Activated gamma-delta T cell treated with Interleukin-2 at 50 U/mL for 16 hours (primary cell): ENCODE data around the gene FAM114A2.

Experiments
- DNase-seq: peaks from one replicate; pipeline ENCODE4 v3.0.0-alpha.2; 2020

FAM114A2 gene

DNA sequence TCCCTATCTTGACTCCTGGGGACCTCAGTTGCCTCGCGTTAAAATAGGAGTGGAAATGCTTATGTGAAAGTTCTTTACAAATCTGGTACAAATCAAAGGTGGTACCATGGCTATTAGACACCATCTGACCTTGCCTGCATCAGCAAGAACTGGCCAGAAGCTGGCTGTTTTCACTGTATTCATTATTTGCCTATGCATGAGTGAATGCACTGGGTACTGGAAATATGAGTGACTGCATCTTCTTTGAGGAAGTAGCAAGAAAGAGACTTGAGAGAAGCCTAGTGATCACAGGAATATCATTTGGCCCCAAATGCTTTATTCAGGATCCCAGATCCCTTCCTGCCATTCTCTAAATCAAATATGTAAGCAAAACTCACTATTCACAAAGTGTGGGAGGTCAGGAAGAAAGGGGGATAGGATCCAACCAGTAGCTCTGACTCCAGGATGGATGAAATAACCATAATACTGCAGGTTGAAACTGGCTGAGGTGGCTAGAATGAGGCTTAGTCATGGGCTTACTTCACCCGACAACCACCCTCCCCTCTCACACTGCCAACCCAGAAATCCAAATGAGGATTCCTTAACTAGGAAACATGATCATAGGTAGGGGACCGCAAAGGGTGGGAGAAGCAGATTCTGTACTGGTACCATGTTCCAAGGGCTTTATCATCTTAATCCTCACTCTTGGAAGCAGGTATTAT is 56.7 kb downstream of the FAM114A2 start:
- DNase-seq = no peak

DNA sequence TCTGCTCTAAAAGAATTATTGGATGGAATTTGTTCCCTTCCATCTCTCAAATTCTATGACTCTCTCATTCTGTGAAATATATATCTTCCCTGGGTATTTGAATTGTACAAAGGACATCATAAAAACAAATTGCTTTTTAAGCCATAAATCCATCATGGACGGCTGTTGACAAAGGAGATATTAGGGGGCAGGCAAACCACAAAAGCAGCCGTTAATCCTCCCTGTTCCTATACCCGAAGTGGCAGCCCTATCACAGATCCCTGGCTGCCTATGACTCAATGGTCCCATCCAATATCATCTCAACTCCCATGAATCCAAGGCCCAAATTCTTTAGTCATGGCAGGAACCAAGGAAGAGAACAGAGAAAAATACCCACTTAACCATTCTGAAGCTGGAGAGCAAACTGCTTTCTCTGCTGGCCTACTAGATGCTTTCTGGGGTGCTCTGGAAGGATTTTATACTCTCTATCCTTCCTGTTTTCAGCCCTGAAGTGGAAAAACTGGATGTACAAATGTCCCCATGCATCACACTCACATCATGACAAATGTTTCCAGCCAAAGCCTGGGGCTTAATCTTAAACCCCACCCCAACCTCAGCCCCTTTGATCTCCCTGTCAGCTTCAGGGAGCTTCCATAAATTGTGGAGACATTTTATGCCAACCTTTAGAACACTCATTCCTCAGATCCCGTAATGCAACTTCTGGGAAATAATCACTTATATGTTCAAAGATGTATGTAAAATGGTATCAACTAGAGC is 59.5 kb downstream of the FAM114A2 start:
- DNase-seq = no peak

DNA sequence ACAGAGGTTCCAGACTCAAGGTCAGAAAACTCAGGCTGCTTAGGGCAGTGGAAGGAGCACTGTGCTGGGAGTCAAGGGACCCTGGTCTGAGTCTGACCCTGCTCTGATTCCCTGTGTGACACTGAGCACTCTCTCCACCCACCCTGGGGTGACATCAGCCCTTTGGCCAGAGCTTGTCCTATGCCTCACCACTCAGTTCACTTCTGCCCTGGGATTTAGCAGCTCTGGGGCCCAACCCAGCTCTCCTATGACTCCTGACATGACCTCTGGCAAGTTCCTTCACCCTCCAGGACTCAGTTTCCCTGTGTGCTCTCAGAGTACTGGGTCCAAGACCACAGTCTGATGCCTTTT is 63.9 kb downstream of the FAM114A2 start:
- no peak for DNase-seq

DNA sequence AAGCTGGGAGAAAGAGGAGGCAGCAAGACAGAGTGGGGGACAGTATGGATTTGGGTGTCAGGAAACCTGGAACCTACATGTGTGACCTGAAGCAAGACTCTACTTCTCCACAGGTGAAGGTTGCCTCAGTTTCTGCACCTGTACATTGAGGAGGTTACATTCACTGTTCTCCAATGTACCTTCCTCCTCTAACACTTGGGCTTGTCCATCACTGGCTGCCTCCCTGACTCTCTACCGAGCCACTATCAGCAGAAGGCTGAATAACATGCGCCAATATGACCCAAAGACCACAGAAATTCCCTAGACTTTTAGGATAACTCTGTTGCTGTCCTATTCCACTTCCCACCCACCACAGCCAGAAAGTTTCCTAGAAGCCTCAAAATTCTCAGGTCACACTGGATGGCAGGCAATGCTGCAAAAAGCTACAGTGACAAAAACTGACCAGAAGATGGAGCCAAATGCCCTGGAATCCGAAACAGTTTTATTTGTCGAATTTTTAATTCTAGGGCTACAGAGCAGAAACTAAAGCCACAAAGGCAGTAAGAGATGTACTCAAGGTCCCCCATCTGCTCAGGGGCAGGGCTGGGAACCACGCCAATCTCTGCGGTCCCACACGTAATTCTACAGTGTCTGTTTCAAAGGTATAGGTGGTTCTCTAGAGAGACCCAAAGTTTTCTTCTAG is 64.4 kb downstream of the FAM114A2 start:
- peak; percentile 12 for DNase-seq

DNA sequence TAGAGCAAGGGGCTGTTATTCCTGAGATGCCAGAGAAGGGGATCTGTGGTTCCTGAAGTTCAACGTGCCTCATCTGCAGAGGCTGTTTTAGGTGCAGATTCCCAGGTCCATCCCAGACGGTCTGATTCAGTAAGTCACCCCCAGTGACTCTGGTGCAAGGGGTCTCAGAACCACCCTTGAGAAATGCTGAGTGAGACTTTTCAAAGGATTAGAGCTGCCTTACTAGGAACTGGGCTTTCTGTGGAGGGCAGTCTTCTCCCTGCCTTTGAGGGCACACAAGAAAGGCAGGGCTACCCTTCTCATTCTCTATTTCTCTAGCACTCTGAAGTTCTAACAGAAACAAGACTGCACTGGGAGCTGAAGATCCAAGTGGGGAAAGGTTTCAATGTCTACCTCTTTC is 66.5 kb downstream of the FAM114A2 start:
- no peak for DNase-seq

DNA sequence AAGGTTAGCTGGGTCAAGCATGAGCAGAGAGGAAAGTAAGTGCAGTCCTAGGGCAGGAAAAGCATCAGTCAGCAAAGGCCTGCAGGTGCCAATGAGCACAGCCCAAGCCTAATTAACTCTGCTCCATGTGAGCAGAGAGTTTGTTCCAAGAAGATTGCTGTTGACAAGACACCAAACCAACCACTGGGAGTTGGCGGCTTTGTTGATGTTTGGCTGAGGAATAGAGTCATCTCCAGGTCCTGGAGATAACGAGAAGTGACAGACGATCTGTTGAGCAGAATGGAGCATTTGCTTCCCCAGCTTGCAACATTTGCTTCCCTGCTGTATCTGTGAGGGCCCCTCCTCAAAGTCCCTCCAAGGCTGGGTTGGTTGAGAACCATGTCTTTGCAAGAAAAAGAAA is 68.2 kb downstream of the FAM114A2 start:
- no peak for DNase-seq

DNA sequence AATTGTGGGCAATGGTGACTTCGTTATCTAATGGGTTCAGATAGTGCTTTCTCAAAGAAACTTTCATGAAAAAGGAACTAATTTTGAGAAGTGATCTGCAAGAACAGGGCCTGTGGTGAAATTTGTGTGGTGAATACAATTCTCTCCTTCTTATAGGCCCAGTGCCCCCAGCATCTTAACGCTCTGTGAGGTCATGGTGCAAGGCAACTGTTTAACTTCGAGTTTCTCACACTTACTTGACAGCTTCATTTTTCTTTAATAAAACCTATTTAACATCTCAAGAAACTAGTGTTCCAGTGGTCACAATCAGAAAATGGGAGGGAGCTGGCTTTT is 69.2 kb downstream of the FAM114A2 start:
- DNase-seq = no peak

DNA sequence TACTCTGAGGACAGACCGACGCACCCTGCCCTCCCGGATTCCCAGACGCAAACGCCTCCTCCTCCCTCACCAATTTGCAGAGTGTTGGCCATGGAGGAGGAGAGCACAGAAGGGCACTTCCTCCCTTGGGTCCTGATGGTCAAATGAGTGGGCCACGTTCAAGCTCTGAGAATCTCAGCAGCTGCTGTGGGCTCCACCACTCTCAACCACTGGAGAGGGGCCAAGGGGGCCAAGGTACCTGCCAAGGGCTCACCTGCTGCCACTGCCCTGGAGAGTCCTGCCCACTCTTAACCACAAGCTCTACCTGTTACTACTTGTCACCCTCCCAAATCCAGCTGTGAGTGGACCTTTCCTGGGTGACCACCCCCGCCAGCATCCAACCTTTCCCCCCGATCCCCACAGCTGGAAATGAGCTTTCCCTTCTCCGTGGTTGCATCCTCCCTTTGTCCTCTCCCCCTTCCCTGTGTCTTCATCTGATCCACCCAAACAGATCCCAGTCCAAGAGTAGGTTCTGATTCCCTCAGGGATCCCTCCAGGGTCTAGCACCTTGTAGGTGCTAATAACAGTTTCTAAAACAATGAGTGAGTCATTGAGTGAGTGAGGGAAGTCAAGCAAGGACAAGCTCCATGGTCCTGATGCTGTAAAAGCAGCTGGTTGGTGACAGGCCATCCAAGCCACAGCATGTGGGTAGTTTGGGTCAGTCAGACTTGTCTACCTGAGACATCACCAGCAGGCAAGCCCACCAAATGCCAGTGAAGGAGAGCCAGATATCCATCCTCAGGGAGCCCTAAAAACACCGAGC is 69.7 kb downstream of the FAM114A2 start:
- DNase-seq = no peak

DNA sequence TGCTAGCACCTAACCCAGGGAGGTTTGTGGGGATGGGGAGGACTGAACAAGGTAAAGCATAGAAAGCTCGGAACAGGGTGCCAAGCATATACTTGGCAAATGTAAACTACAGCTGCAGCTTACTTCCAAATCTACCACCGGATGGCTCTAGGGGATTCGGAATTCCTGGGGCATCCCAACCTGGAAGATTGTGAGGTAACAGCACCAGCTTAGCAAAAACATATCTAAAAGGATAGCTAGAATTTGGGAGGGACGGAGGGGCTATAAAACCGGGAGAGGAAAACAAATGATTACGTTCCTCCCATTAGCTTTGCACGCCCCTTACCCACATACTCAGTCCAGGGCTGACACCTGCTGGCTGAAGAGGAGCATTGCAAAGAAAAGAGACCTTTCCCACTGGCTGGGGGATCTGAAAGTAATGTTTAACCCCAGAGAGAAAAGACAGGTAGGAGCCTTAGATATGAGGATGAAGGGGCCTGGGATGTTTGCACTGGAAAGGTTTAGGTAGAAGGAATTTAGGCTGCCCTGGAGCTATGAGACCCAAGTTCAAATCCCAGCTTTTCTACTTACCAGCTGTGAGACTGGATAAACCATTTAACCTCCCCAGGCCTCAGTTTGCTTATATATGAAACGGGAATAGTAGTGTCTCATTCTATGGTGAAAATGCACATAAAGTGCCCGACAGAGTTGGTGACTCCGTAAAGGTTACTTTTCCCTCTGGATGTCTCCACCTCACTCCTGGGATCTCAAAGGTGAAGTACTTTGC is 73.6 kb downstream of the FAM114A2 start:
- DNase-seq = peak; percentile 17

DNA sequence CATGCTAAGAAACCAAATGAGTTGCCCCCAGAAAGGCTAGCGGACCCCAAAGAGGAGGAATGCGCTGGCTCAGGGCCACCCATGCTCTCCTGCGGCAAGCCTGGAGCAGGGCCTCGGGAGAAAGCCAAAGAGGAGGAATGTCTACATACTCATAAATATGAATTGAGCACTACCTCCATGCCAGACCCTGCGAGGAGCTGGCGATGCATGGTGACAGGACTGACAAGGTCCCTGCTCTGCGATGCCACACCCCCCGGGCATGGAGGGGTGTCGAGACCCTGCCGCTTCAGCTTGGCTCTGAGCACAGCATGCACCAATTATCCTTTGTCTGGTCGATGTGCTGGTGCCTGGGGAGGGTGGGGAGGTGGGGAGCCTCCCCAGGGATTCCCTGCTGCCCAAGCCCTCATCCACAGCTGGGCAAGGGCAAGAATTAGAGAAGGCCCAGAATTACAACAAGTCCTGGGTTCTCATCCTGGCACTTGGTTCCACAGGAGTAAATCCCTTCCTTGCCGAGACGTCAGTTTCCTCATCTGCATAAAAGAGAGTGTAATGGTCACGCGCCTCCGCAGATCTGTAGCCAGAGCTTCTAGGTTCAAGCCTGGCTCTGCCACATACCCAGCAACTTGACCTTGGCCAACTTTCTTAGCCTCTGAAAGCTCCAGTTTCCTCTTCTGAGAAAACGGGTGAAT is 74.4 kb downstream of the FAM114A2 start:
- no peak for DNase-seq

DNA sequence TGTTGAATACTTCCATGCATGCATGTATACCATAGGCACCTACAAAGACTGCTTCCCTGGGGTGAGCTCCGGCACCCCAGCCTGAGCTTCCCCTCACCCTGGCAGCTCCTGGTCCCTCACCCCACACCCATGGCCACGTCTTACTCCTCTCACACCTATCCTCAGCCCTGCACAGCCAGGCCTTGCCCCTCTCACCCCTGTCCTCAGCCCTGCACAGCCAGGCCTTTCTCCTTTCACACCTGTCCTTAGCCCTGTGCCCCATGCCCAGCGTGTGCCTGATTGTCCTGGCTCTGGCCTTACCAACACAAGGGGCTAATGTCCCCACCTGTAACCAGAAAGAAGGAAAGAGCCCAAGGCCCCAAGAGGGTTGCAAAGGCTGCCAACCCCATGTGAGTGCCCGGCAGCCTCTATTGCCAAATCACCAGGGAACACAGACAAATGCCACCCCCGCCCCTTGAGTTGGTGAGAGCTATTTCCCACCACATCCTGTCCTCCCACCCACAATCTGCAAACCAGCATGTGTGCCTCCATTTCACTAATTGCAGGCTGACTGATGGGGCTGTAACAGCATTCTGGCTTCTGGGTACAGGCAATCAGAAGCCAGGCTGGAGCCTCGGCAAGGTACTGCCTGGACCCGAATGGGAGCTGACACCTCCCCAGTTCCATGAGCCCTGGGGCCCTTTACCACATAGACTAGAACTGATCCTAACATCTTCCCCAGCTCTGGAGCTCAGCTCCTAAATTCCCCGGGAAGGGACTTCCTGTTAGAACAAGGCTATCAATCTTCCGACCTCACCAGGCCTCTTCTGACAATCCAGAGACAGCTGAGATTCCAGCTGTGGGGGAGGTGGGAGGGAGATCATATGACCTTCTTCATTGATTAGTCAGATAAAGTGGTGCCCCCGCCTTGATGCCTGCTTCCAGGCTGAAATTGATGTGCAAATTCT is 78.2 kb downstream of the FAM114A2 start:
- peak; percentile 13 for DNase-seq

DNA sequence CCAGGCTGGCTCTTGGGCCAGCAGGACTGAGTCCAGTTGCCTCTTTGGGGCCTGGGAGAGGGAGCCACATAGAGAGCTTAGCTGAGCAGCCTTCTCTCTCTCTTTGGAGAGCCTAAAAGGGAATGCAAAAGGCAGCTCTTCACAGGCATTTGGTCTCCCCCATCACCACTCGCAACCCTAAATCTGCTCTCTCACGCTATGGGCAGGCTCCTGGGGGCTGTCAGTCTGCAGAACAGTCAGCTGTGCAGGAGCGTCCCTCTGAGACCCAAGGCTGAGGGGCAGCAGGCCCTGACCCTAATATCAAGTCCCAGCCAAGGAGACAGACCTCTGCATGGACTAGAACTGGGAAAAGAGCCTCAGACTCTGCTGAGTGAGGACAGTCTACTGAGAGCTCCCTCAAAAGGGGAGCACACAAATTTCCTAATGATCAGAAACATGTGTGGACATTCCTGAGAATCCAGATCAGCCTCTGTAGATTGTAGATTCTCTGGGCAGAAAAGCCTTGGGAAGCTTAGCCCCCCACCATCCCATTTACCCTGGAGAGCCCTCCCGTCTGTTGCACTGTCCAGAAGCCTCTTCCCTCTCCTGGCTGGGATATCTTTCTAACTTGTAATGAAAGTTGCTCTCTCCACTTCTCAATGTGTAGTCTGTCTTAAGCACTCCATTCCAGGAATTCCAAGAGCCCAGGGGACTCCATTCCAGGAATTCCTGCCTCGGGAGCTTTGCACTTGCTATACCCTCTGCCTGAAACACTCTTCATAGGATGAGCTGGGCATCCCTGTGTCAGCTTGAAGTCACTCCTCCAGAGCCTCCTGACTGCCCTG is 79.4 kb downstream of the FAM114A2 start:
- no peak for DNase-seq

DNA sequence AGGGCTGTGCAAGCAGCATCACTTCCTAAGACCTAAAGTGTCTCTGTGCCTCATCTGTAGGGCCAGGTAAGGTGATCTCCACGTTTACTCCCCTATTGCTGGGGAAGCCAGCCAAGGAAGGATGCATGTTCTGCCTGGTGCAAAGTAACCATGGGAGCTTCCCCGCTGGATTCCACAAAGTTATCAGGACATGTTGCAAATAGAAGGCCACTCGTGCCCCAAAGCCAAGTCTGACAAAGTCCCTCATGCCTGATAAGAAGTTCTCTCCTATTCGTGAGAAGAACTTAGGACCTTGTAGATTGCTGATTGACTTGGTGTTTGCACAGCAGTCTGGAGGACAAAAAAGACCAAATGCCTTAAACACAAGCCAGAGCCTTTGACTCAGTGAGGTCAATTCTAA is 81.5 kb downstream of the FAM114A2 start:
- no peak for DNase-seq

DNA sequence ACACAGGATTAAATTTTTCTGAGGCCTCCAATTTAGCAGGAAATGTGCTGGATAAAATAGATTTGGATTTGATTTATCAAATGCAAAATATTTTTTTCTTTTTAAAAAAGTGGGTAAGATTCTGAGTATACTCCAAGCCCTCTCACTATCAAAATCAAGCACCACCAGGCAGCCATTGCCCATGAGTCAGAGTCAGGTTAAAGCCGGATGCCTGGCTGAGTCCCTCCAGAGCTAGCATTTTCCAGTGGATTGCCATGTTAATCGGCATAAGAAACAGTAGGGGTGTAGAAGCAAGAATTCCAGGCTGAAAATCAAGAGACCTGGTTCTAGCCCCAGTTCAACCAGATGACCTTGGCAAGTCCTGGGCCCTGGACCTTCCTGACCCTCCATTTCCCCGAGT is 85.3 kb downstream of the FAM114A2 start:
- no peak for DNase-seq

DNA sequence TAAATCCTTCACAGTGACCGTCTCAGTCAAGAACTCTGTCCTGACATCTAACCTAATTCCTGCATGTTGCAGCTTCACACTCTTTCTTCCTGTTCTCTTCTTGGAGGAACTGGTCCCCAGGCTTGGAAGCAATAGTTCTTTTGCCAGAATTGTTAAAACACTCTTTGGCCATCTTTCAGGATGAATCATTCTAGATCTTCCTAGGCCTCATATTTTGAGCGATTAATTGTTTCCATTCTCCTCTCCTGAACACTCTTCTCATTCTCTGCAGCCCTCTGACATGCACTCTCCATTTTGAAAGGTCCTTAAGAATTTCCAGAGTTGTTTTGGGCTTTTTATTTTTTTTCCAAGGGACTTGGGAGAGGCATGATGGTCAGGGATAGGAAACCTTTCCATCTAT is 85.8 kb downstream of the FAM114A2 start:
- no peak for DNase-seq

DNA sequence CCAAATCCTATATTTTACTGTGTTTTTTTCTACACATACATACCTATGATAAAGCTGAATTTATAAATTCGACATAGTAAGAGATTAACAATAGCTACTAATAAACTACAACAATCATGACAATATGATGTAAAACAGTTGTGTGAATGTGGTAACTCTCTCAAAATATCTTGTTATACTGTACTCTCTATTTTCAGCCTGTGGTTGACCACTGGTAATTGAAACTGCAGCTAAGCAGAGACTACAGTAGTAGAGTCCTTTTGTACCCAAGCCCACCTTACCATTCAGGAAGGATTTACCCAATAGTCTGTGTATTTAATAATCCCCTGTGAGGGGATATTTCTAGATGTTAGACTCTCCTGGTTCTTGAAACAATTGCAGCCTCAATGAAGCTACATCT is 86.7 kb downstream of the FAM114A2 start:
- no peak for DNase-seq

DNA sequence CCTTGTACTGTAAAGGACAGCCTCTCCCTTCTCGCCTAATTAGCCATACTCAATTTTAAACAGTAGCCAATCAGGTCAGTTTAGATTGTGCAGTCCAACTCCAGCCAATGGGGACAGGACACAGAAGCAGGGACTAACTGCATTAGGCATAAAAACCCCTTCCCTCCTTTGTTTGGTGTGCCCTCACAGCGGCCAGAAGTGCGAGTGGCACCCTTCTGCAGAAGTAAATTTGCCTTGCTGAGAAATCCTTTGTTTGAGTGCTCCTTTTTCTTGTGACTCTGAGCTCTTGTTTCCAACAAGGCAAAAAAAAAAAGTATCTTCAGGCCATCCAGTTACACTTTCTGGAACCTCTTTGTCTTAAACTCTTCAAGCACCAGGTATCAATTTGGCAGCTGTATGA is 97.4 kb downstream of the FAM114A2 start:
- DNase-seq = no peak
